ENCODE data around the gene SDC1.

GRCh38 chr2:20168727-20169696 is 55.9 kb downstream of the SDC1 start:
- no peak for TF ChIP-seq EP300 (IDR thresholded peaks at IDR 0.05; ENCODE audit: borderline replicate concordance in 1 of 2, low read depth in 1 of 2, low read length in 1 of 2)
- no peak for TF ChIP-seq REST (IDR thresholded peaks at IDR 0.05; ENCODE audit: low read depth, low read length)
